Effector CD8-positive, alpha-beta T cell (primary cell): ENCODE data around the gene GULP1.
"Not testable (repeated sequence)": the region's sequence is repeated elsewhere in the genome, so short reads cannot be mapped to it uniquely, and the experiment has no call there.

Experiments
- DNase-seq: peaks from one replicate; lab custom pipeline; 2025; lab: John Stamatoyannopoulos, UW
- total RNA-seq, 4 experiments: gene quantifications; one replicate each; lab custom pipeline; 2026; lab: John Stamatoyannopoulos, UW

GULP1 gene, protein sequence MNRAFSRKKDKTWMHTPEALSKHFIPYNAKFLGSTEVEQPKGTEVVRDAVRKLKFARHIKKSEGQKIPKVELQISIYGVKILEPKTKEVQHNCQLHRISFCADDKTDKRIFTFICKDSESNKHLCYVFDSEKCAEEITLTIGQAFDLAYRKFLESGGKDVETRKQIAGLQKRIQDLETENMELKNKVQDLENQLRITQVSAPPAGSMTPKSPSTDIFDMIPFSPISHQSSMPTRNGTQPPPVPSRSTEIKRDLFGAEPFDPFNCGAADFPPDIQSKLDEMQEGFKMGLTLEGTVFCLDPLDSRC
- total RNA-seq, result 0 to 0.72 (median 0.09) reads per million in 4 experiments

DNA sequence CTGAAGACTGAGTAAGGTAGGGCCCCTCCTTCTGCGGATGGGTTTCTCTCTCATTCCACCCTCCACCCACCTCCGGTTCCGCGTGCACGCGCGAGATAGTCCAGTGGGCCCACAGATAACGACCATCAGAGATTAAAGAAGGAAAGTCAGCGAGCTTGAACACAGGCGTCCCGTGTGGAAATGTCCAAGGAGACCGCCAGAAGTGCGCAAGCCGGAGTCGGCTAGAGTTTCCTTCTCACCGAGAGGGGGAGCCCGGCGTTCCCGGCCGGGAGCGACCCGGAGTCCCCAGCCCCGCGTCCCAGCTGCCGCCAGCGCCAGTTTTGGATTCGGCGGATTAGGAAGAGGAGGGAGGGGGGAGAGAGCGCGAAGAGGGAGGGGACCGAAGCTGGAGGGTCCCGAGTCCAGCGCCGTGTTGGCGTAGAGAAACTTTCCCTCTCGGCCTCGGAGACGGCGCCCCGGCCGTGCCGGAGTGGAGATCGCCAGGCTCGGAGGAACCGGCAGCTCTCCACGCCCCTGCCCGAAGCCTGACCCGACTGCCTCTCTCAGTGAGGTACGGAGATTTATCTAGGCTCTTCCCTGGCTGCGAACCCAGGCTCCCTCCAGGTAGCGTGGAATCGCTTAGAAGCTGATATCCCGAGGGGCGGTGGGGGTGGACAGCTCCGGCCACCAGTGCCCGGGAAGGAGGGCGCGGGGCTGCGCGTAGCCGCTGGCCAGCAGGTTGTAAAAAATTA lies at the start of gene GULP1:
Gene GULP1 (plus strand): TSS at position 258 of the 731 bp plus-strand sequence. CDS start 185,829 bp downstream, outside the sequence.
- DNase-seq, result no peak

DNA sequence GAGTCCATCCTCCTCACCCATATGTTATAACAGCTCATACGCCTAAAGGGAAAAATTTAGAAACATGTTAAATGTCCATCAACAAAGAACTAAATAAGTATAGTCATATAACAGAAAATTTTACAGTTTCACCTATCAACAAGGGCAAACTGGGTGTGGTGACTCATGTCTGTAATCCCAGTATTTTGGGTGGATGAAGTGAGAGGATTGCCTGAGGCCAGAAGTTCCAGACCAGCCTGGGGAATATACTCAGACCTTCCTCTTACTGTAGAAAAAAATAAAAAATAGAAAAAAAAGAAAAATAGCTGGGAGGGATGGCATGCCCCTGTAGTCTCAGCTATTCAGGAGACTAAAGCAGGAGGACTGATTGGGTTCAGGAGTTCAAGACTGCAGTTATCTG lies 48.3 kb upstream of the GULP1 start:
- no peak for DNase-seq

DNA sequence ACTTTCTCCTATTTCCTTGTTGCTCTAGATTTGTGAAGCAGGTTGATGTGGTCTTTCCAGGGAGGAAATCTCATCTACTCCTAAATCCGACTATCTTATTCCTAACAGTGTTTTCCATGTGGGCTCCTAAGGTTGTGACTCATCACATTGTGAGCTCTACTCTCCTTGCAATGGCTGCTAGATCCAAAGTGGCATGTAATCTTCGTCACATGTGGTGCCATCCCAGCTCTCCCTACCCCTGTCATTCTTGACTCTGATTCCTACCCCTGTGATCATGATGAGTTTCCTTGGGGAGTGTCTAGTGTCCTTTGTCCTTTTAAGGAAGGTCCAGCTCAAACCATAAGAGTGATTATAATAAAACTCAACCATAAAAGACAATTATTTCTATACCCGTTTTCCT lies 47.3 kb upstream of the GULP1 start:
- no peak for DNase-seq

DNA sequence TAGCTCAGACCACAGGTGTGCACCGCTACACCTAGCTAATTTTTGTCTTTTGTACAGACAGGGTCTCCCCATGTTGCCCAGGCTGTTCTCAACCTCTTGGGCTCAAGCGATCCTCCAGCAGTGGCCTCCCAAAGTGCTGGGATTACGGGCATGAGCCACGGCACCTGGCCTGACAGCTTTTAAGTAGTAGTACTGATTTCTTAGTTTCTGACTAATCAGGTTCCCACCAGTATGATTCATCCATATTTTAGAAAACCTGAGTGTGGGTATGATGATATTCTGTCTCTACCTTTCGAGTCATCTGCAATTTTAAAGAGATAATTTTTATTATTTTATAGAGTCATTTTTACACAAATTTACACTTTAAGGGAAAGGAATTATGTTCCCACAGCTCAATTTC lies 46.4 kb upstream of the GULP1 start:
- no peak for DNase-seq

DNA sequence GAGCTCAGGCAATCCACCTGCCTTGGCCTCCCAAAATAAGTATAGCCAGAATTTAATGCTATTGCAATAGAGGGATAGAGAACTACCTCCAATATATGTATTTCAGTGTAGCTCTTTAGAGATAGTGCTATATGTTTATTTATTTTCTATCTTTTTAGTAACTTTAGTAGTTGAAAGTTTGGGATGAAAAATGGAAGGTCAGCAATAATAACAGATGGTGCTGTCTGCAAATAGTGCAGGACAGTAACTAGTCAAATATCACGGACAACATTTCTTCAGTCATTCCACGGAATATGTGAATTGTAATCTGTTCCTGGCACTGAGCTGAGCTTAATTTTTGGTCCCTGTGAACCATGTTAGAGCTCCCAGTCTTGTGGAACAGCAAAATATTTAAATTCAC lies 43.2 kb upstream of the GULP1 start:
- DNase-seq, result no peak

DNA sequence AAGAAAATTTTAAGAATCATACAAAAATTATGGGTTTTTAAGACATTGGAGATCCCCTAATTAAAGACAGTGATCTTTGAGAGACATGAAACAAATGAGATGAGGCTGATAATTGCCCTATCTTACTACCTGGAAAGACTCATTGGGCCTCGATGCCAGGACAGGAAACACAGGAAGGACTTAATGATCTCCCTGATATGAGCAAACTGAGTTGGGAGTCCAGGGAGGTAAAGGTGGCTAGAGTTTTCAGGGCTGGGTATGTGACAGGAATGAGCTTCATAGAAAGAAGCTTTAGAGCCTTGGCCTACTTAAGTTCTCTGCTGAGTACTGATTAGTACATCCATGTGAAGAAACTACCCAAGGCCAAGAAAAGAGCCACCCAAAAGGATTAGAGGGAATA lies 40.6 kb upstream of the GULP1 start:
- no peak for DNase-seq

DNA sequence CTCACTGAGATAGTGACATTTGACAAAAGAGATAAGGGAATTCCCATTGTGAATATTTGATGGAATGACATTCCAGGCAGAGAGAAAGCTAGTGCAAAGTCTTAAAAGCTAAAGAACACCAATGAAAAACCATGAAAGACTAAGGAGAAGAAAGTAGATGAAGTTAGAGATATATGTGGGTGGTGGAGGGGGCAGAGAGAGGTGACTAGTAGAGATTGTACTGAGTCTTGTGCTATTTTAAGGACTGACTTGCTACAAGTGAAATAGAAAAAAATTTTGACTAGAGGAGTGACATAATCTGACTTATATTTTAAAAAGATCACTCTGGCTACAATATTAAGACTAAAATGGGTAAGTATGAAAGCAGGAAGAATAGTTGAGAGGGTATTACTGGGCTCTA lies 35.3 kb upstream of the GULP1 start:
- no peak for DNase-seq

DNA sequence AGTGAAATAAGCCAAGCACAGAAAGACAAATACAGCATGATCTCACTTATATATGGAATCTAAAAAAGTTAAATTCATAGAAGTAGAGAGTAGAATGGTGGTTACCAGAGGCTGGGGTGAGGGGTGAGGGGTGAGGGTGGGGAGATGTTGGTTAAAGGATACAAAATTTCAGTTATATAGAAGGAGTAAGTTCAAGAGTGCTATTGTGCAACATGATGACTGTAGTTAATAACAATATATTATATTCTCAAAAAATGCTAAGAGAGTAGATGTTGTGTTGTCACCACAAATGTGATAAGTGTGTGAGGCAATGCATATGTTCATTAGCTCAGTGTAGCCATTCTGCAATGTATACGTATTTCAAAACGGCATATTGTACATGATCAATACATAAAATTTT lies 26.4 kb upstream of the GULP1 start:
- no peak for DNase-seq

DNA sequence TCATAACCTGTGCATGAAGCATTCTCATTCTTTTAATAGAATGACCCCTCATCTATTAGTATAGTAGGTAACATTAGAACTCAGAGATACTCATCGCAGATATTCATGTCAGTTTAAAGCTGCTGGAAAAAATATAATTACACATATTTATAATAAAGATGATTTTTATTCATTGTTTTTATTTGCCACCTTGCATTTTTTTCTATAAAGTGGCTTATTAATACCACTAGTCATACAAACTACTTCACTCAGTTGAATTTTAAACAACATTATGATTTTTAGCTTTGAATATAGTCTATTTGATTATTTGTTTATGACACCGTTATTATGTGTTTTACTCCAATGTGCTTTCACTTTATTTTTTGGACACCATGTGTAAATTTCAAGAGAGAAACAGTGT lies 23.9 kb upstream of the GULP1 start:
- DNase-seq, result no peak

DNA sequence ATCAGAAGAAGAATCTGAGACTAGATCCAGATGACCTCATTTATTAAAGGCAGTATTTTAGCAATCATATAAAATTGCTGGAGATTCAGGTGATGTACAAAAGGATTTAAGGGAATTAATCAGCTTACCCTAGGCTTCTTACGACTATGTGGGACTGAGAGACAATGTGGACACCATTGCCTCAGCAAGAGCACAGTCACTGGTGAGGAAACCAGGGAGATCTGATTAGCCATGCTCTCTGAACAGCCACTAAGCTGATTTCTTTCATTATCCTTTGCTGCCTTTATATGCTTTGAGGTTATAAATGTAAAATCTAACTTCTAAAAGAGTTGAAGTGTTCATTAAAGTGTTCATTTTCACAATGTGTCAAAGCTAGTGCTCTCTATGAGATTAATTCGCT lies 22.7 kb upstream of the GULP1 start:
- no peak for DNase-seq

DNA sequence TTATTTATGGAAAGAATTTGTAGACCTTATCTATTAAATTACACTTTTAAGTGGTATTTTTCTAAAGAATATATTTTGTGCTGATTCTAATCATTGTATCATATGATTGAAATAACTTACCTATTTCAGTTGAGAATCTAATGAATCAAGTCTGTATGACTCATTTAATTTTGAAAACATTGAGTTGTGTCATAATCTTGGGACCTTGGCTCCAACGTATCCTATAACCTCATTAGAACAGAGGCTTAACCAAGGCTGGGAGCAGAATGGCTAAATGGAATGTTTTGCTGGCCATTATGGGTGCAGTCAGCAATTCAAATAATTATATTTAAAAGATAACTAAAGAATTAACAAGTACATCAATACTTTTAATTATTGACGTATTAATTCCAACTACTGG lies 19.6 kb upstream of the GULP1 start:
- no peak for DNase-seq

DNA sequence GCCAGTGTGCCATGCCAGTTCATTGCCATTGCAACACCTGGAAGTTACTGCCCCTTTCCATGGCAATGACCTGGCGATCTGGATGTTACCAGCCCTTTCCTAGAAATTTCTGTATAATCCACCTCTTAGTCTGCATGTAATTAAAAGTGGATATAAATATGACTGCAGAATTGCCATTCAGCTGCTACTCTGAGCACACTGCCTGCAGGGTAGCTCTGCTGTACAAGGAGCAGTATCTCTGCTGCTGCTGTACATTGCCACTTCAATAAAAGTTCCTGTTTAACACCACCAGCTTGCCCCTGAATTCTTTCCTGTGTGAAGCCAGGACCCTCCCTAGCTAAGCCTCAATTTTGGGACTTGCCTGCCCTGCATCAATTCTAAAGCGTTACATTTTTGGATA lies 17.4 kb upstream of the GULP1 start:
- DNase-seq, result no peak

DNA sequence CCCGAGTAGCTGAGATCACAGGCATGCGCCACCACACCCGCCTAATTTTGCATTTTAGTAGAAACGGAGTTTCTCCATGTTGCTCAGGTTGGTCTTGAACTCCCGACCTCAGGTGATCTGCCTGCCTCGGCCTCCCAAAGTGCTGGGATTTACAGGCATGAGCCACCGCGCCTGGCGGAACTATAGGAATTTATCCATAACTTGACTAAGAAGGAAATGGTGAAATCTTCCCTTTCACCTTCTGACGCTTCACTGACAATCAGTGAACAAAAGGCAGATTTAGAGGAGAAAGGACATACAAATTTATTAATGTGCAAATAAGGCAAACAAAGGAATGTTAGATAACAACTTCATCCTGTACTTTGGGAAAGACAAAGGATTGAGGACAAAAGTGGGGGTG lies 15.4 kb upstream of the GULP1 start:
- no peak for DNase-seq

DNA sequence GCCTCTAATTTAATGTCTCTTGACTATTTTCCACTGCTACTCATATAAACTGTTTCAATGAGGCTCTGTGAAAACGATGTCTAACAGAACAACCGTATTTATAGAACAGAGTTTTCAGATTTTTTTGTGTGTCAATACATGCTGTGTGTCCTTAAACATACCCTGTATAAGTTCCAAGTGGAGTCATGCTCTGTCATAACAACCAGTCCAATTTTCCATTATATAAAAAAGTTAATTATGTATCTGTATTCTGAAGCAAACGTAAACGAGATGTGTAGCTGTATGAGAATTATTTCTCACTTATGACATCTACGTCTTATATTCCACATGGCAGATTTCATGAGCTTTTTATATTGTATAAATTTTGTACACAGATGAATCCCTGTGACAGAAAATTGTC lies 13.9 kb upstream of the GULP1 start:
- DNase-seq, result no peak

DNA sequence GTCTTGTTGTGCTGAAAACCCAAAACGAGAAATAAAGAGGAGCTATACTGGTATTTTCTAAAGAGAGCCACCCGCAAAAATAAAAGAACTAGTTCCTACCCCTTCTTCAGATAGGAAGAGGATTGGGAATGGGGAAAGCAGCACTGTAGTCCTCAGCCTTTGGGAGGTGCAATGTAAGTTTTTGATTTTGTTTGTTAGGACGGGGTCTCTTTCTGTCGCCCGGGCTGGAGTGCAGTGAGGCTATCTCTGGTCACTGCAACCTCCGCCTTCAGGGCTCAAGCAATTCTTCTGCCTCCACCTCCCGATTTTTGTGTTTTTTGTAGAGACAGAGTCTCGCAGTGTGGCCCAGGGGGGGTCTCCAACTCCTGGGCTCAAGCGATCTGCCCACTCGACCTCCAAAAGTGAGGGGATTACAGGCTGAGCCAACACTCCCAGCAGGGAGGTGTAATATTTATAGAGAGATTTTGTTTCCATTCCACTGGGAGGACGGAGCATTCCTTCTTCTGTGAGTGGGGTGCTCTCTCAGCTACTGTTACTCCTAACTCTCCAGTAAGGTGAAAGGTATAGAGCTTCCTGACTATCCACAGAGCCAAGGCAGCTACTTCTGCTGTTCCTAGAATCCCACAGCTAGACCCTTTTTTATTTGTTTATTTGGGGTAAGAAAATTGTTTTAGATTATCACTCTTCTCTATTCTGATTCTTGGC lies 13.1 kb upstream of the GULP1 start:
- no peak for DNase-seq

DNA sequence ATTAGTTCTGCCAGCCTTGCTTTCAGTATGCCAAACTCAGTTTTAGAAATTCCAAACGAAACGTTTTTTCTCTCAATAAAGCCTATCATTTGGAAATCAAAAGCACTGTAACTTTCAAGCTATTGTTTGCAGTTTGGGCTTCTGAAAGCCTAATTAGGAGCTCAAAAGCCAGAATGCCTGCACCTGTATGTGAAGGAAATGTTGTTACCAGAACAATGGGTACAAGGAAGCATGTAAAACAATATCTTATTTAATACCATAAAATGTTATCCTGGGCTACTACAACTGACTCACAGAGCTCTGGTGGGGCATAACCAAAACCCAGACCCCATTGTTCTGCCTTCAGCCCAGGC lies 12.6 kb upstream of the GULP1 start:
- DNase-seq, result no peak

DNA sequence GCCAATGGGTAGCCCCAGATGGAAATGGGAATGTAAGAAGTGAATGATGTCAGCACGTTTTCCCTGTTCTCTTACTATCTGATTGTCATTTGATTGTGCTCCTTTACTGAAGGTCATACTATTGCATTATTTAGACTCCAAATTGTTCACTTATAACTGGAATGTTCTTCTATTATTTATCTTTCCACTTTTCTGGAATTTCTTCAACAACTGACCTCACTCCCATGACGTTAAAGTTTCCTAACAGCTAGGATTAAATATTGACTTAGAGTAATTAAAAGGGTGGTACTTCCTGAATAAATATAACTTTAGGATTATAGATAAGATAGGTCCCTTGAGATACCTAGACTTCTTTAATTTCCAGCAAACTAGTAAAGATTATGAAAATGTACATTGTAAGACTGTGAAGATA lies 10.9 kb upstream of the GULP1 start:
- no peak for DNase-seq

DNA sequence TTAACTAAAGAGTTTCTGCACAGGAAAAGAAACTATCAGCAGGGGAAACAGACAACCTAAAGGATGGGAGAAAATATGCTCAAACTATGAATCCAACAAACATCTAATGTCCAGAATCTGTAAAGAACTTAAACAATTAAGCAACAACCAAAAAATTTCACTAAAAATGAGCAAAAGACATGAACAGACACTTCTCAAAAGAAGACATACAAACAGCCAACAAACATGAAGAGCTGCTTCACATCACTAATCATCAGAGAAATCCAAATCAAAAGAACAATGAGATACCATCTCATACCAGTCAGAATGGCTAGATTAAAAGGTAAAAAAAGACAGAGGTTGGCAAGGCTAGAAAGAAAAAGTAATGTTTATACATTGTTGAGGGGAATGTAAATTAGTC lies 8.8 kb upstream of the GULP1 start:
- DNase-seq, result no peak

DNA sequence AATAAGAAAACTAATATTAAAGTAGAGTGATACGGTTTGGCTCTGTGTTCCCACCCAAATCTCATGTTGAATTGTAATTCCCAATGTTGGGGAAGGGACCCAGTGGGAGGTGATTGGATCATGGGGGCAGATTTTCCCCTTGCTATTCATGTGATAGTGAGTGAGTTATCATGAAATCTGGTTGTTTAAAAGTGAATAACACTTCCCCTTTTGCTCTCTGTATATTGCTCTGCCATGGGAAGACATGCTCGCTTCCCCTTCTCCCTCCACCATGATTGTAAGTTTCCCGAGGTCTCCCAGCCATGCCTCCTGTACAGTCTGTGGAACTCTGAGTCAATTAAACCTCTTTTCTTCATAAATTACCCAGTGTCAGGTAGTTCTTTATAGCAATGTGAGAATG lies 7.4 kb upstream of the GULP1 start:
- not testable (repeated sequence) for DNase-seq

DNA sequence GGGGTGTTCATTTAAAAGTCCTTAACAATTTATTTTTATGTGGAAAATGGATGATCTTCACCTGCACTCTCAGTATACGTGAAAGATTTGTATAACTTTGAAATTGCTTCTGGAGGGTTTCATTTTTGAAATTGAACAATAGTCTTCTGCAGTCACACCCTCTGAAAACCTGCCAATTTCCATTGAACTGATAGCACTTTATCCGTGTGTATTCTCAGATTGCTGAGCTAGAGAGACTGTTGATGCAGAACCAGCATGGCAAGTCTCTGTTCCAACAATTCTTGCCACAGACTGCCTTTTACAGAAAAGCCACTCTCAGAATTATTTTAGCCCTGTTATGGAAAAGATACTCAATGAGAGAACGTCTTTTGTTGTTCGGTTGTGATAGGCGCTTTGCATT lies 6.6 kb upstream of the GULP1 start:
- no peak for DNase-seq

DNA sequence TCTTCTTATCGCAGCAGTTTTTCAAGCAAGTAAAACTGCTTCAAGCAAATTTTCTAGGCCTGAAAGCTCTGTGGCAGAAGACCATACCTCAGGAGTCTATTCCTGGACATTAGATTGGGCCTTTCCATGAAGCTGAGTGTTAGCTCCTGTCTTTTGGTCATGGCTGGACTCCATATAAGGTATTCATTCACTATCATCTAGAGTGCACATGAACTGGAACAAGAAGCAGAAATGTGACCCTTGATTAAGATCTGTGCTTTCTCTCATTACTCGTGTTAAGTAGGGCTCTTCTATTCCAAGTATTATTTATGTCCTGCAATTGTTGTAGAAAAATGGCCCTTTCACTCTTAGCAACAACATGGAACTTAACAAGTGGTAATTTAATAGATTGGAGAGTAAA lies 5.9 kb upstream of the GULP1 start:
- DNase-seq, result no peak

DNA sequence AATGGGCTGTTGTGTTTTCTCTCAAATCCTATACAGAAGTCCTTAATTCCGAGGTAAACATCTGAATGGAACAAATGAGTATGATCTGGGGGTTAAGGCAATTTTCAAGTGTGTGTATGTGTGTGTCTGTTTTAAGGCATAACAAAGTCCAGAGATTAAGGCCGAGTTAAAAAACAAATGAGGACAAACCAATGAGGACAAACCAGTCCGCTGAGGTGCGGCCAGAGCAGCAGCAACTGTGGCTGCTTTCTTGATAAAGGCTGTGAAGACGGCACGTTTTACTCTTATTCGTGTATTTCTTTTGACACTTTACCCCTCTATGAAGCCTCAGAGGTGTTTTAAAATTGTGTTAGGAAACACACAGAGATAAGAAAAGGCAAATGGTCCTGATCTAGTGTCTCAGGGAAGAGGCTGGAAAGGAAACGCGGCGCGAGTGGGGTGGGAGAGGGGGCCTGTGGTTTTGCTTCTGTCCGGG lies 495 bp upstream of the GULP1 start:
- no peak for DNase-seq
